Endothelial cell (in vitro differentiated cells): Measurements from ENCODE around the gene SLC25A33. TPM values are rescaled to one million over a fixed set of nuclear protein-coding genes. Genes with fewer than 3 reads are reported as not detected.

ENCODE experiments used
- DNase-seq: peaks from one replicate; pipeline ENCODE4 v3.0.0; 2021; ENCODE audit warnings: low spot score
- H3K27ac Mint-ChIP-seq: one replicate; pipeline ENCODE4 v1.8.0; 2021; ENCODE audit warnings: mixed read lengths, inconsistent platforms; ENCODE audit not compliant: unreplicated experiment
- H3K27me3 Mint-ChIP-seq: one replicate; pipeline ENCODE4 v1.8.0; 2021; ENCODE audit warnings: mild to moderate bottlenecking, moderate library complexity, mixed read lengths, inconsistent platforms; ENCODE audit not compliant: unreplicated experiment
- H3K36me3 Mint-ChIP-seq: one replicate; pipeline ENCODE4 v1.8.0; 2021; ENCODE audit warnings: mild to moderate bottlenecking, low read depth, mixed read lengths, inconsistent platforms; ENCODE audit not compliant: unreplicated experiment
- H3K4me1 Mint-ChIP-seq: one replicate; pipeline ENCODE4 v1.8.0; 2021; ENCODE audit warnings: mild to moderate bottlenecking, mixed read lengths, inconsistent platforms; ENCODE audit not compliant: unreplicated experiment
- H3K4me3 Mint-ChIP-seq: one replicate; pipeline ENCODE4 v1.8.0; 2021; ENCODE audit warnings: mild to moderate bottlenecking, mixed read lengths, inconsistent platforms; ENCODE audit not compliant: unreplicated experiment
- H3K9me3 Mint-ChIP-seq: one replicate; pipeline ENCODE4 v1.8.0; 2021; ENCODE audit warnings: mixed read lengths, inconsistent platforms; ENCODE audit not compliant: unreplicated experiment
- total RNA-seq: library from RNA; stranded (reverse); fragmentation: NEBNext Ultra II Directional; extraction: Animal tissue kit (Norgen Biotek cat#: 25700); gene quantifications from one replicate; pipeline ENCODE4 v1.2.1, GENCODE V29; 2021; ENCODE audit not compliant: unreplicated experiment
- TF ChIP-seq, protein P1 (sequence below): fragments of 200-600 bp; sonication (generic); IDR thresholded peaks from one replicate; pipeline ENCODE4 v1.5.0; 2021; ENCODE audit warnings: antibody characterized with exemption; ENCODE audit not compliant: unreplicated experiment

The SLC25A33 gene
- total RNA-seq, 1 donor from 2014 or later, result 4.2 TPM

DNA sequence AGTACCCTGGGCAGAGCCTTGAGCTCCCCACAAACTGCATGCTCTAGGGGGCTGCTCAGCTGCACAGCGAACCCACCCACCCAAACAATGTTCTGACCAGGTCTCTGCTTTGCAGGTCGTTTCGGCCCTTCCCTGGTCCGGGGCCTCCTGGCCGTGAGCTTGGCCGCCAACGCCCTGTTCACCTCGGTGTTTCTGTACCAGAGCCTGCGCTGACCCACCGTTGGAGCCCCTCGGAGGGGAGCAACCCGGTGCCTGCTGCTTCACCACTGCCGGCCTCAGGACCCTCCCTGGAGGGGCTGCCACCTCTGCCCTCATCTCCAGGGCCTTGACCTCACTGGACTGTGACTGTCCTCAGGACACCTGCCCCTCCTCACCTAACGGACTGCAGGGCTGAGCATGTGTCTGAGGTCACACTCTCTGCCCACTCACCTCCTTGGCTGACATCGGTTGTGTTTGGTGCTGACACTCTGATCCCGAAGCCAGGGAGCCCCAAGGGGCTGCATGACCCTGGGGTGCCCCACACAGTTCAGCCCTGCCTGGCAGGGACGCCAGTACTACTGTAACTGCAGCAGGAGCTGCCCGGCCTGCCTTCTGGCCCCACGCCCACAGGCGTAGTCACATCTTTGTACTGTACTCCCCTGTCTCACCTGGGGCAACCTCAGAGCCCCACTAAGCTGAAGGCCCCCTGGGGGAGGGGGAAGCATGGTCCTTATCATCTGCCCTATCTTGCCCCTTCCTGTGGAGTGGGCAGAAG is 73.8 kb downstream of the SLC25A33 start:
- TF ChIP-seq, protein P1, sequence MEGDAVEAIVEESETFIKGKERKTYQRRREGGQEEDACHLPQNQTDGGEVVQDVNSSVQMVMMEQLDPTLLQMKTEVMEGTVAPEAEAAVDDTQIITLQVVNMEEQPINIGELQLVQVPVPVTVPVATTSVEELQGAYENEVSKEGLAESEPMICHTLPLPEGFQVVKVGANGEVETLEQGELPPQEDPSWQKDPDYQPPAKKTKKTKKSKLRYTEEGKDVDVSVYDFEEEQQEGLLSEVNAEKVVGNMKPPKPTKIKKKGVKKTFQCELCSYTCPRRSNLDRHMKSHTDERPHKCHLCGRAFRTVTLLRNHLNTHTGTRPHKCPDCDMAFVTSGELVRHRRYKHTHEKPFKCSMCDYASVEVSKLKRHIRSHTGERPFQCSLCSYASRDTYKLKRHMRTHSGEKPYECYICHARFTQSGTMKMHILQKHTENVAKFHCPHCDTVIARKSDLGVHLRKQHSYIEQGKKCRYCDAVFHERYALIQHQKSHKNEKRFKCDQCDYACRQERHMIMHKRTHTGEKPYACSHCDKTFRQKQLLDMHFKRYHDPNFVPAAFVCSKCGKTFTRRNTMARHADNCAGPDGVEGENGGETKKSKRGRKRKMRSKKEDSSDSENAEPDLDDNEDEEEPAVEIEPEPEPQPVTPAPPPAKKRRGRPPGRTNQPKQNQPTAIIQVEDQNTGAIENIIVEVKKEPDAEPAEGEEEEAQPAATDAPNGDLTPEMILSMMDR, result no peak
- no peaks in the 10 kb centered on the region for H3K36me3 Mint-ChIP-seq
- H3K4me3 Mint-ChIP-seq, result no peak overlapping the region
- no peaks in the 10 kb centered on the region for H3K9me3 Mint-ChIP-seq
- H3K27me3 Mint-ChIP-seq, result peaks cover 6% of the 10 kb centered on the region
- no peaks in the 10 kb centered on the region for H3K4me1 Mint-ChIP-seq
- no peak for DNase-seq
- H3K27ac Mint-ChIP-seq, result no peak overlapping the region

DNA sequence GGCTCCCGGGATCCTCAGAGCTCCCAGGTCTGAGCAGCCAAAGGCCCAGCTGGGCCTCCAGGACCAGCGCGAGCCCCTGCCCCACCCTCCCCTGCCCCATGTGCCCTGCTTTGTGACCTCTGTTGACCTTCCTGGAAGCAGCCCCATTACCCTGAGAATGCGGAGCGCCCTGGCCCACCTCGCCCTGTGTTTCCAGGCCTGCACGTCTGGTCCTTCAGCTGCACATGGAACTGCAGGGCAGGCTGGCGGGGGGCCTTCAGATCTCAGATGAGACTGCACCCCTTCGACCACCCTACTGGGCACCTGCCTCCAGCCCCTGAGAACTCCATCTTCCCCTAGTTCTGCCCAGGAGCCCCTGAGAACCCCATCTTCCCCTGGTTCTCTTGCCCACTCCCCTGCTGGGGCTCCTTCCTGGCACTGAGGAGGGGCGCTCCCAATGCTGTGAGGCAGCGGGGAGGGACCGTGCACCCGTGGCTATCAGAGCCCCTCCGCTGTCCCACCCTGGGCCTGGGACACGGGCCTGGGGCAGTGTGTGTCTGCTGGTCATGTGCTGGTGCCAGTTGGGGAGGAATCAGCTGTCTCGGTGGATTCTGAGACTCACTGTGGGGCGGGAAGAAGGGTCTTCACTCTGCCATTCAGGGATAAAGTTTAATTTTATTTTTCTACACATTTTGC is 74.5 kb downstream of the SLC25A33 start:
- Mint-ChIP-seq H3K36me3 (no peaks in the 10 kb centered on the region), H3K9me3 (no peaks in the 10 kb centered on the region), H3K4me3 (no peak overlapping the region), H3K4me1 (no peaks in the 10 kb centered on the region), H3K27ac (no peak overlapping the region), H3K27me3 (peaks cover 6% of the 10 kb centered on the region)
- no peak for DNase-seq
- TF ChIP-seq, protein P1, result no peak

DNA sequence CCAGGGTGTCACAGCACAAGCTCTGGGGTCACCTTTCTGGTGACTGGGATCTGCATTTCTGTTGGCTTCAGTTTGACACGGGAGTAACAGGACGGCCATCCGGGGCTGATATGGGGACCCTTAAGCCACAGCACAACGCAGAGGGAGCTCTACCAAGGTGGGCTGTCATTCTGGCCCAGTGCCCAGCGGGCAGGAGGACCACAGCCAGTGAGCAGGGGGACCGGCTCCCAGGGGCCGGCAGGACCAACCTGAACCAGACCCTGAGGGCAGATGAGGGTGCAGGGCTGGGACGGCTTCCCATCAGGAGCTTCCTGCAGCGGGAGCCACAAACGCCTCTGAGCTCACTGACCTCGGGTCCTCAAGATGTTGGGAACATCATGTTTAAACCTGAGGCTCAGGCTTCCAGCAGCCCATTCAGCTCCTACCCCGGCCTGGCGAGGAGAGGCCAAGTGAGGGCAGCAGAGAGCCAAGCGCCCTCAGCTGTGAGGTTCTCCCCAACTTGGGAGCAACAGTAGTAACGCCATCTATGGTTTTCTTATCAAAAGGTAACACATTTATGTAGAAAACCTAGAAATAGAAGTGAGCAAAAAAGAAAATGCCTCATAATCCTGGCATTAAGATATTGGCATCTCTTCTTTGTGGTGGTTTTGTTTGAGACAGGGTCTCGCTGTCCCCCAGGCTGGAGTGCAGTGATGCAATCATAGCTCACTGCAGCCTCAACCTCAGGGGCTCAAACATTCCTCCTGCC is 76.2 kb downstream of the SLC25A33 start:
- Mint-ChIP-seq H3K9me3 (no peaks in the 10 kb centered on the region), H3K36me3 (peaks cover 4% of the 10 kb centered on the region), H3K4me3 (no peak overlapping the region), H3K27me3 (peaks cover 6% of the 10 kb centered on the region), H3K27ac (no peak overlapping the region), H3K4me1 (no peaks in the 10 kb centered on the region)
- peak; percentile 69 for DNase-seq
- TF ChIP-seq, protein P1, result no peak

DNA sequence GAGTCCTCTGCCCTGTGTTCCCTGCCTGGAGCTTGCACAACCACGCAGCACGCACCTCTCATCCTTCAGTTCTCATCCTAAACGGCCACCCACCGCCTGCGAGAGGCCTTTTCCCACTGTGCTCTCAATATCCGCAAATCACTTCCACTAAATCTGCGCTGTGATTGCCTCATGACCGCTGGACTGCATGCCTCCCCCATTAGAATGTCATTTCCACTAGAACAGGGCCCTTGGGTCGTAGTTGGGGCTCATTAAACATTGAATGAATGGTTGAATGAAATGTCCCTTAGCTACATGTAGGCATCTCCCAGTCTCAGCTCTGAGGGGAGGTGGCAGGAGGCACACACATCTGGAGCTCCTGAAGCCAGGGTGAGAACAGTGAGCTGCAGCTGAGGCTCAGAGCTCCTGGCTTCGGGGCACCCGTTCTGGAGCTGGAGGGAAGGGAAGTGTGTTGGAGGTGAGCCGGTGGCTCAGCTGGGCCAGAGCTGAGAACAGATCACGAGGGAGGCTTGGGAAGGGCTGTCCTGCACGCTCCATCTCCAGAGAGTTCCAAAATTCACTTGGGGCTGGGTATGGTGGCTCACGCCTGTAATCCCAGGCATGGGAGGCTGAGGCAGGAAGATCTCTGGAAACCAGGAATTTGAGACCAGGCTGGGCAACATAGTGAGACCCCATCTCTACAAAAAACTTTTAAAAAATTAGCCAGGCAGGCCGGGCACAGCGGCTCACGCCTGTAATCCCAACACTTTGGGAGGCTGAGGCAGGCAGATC is 79.8 kb downstream of the SLC25A33 start:
- peaks cover under 1% of the 10 kb centered on the region for H3K27me3 Mint-ChIP-seq
- no peak for DNase-seq
- H3K27ac Mint-ChIP-seq, result no peak overlapping the region
- no peaks in the 10 kb centered on the region for H3K9me3 Mint-ChIP-seq
- H3K4me1 Mint-ChIP-seq, result no peaks in the 10 kb centered on the region
- H3K4me3 Mint-ChIP-seq, result peak overlapping the region; percentile 66
- TF ChIP-seq, protein P1, result no peak
- peaks cover 4% of the 10 kb centered on the region for H3K36me3 Mint-ChIP-seq
